Endometrial microvascular endothelial cells (primary cell): ENCODE results near the gene RALGPS1. TPM values are rescaled to one million over a fixed set of nuclear protein-coding genes. Genes with fewer than 3 reads are reported as not detected.

ENCODE experiments used
- in situ Hi-C: cut with HindIII; loops from 2 replicates; pipeline ENCODE4 v1.10.0; 2017; ENCODE audit warnings: low sequenced_read_pairs, low pct_unique_long_range_greater_than_20kb; ENCODE audit errors: inconsistent ontology term
- total RNA-seq: library from RNA; depleted of rRNA; stranded (reverse); fragments of >200 nt; gene quantifications from one replicate; pipeline ENCODE4 v1.2.3, GENCODE V29; 2015; ENCODE audit errors: inconsistent ontology term

The RALGPS1 gene
- total RNA-seq, 1 donor from 2014 or later, result 1.6 TPM

GRCh38 chr9:127198587-127198986 lies 284.0 kb downstream of the RALGPS1 start:
- in situ Hi-C loops, result no loop called here

GRCh38 chr9:127199001-127199791 lies 284.6 kb downstream of the RALGPS1 start:
- in situ Hi-C loops, result no loop called here

- in situ Hi-C loops, result no loop called here
Observed at GRCh38 chr9:127200106-127200862, 285.7 kb downstream of the RALGPS1 start.

- in situ Hi-C loops, result no loop called here
Observed at GRCh38 chr9:127201071-127201541, 286.5 kb downstream of the RALGPS1 start.

- in situ Hi-C loops, result no loop called here
Observed at GRCh38 chr9:127201731-127202130, 287.1 kb downstream of the RALGPS1 start.

GRCh38 chr9:127202461-127203169 lies 288.0 kb downstream of the RALGPS1 start:
- in situ Hi-C loops, result no loop called here

- in situ Hi-C loops, result no loop called here
Observed at GRCh38 chr9:127203681-127204327, 289.2 kb downstream of the RALGPS1 start.

- in situ Hi-C loops, result no loop called here
Observed at GRCh38 chr9:127204771-127205470, 290.3 kb downstream of the RALGPS1 start.

- in situ Hi-C loops, result no loop called here
Observed at GRCh38 chr9:127205952-127206351, 291.4 kb downstream of the RALGPS1 start.

GRCh38 chr9:127206666-127207065 lies 292.1 kb downstream of the RALGPS1 start:
- in situ Hi-C loops, result no loop called here

- in situ Hi-C loops, result no loop called here
Observed at GRCh38 chr9:127207734-127208410, 293.3 kb downstream of the RALGPS1 start.

GRCh38 chr9:127208416-127208815 lies 293.8 kb downstream of the RALGPS1 start:
- in situ Hi-C loops, result no loop called here

- in situ Hi-C loops, result no loop called here
Observed at GRCh38 chr9:127209220-127209619, 294.6 kb downstream of the RALGPS1 start.

GRCh38 chr9:127209948-127210640 lies 295.5 kb downstream of the RALGPS1 start:
- in situ Hi-C loops, result no loop called here

- in situ Hi-C loops, result no loop called here
Observed at GRCh38 chr9:127210851-127211730, 296.5 kb downstream of the RALGPS1 start.

GRCh38 chr9:127211983-127212382 lies 297.4 kb downstream of the RALGPS1 start:
- in situ Hi-C loops, result no loop called here
